Measurements from ENCODE around the gene MTARC2. TPM values are rescaled to one million over a fixed set of nuclear protein-coding genes. Genes with fewer than 3 reads are reported as not detected.

Gene MTARC2
- total and polyA plus RNA-seq, 10 of the 15 experiments (the other 5 are each of a cell fraction or from before 2014, with no cell fraction given) = 1.9 to 5.5 (median 3.3) TPM

DNA sequence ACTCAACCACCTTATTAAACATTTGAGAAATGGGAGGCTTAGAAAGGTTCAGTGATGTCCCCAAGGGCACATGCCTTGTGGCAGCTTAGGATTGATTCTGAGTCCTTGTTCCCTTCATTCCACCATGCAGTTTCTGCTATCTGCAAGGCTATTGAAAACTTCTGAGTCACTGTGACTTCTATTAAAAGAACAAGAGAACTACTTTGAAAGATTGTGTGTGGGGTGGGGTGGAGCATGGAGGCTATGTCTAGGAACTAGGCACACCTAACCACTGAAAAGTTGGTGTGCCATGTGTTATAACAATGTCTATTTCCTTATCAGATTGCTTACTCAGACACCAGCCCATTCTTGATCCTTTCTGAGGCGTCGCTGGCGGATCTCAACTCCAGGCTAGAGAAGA lies 49.4 kb downstream of the MTARC2 start:
- Histone ChIP-seq H3K27ac (ENCODE audit: control insufficient read depth, insufficient read depth) (no peak overlapping the region), H3K4me2 (ENCODE audit: control insufficient read depth, insufficient read depth) (no peak overlapping the region), H3K9me3 (replicated peaks; ENCODE audit: control insufficient read depth, insufficient read depth, low read length) (no peaks in the 10 kb centered on the region), H3K79me2 (ENCODE audit: control insufficient read depth, insufficient read depth, low read length) (no peaks in the 10 kb centered on the region), H3K4me3 (no peak overlapping the region), H3K4me1 (ENCODE audit: control insufficient read depth, insufficient read depth, low read length) (no peaks in the 10 kb centered on the region), H3K36me3 (ENCODE audit: control insufficient read depth in 2 of 2, insufficient read depth in 2 of 2, low read length in 1 of 2) (no peaks in the 10 kb centered on the region), H3K27me3 (replicated peaks in 1 of 2; ENCODE audit: control insufficient read depth in 2 of 2, insufficient read depth in 2 of 2, low read length in 1 of 2) (no peaks in the 10 kb centered on the region), H3K9ac (ENCODE audit: control insufficient read depth, insufficient read depth, low read length) (no peak overlapping the region), H4K20me1 (ENCODE audit: control insufficient read depth, insufficient read depth) (no peaks in the 10 kb centered on the region), H2AFZ (ENCODE audit: control insufficient read depth, low read depth, low read length) (no peak overlapping the region)
- CTCF ChIA-PET = no interaction called here
- ATAC-seq = no peak
- 46% methylated on average over 3 of the region's 3 CpGs for WGBS (ENCODE audit: insufficient coverage, insufficient replicate concordance, low lambda C conversion rate, missing lambda C conversion rate)
- POLR2A ChIA-PET = no interaction called here
- FAIRE-seq = no peak
- RAD21 ChIA-PET (ENCODE audit: unreplicated experiment) = no interaction called here
- in situ Hi-C loops (cut with MboI) = no loop called here
- no TSS peak for BruUV-seq (replicated peaks)
- no peak for DNase-seq (ENCODE audit: low read depth, low spot score)
- TF ChIP-seq SKIL (IDR thresholded peaks at IDR 0.05; ENCODE audit: low read depth, poor library complexity, severe bottlenecking) = no peak
- no peak for TF ChIP-seq ZNF622 (IDR thresholded peaks at IDR 0.05)
- no peak for TF ChIP-seq YY1 (IDR thresholded peaks at IDR 0.05; ENCODE audit: low read depth, low read length)
- no peak for TF ChIP-seq CHD1 (IDR thresholded peaks at IDR 0.05; ENCODE audit: low read depth, low read length)
- TF ChIP-seq POLR2A (IDR thresholded peaks at IDR 0.05; ENCODE audit: low read depth, low read length) = no peak
- TF ChIP-seq NKRF (conservative IDR thresholded peaks at IDR 0.05) = no peak
- intact Hi-C loops (cut with micrococcal nuclease; ENCODE audit: unreplicated experiment) = no loop called here
- SMC1A ChIA-PET (ENCODE audit: uncharacterized antibody, unreplicated experiment) = no interaction called here

All from GM12878 (cell line).